Mesendoderm (in vitro differentiated cells): ENCODE results near the gene TCERG1L.
A peak's percentile ranks its signal among the peaks of the same experiment; 100 is the strongest.

Source experiments
- DNase-seq: peaks from one replicate; pipeline ENCODE4 v3.0.0; 2013
- H2AK5ac ChIP-seq: 2 replicates; pipeline ENCODE4 v1.6.1; 2013; ENCODE audit warnings: low read length, inconsistent platforms
- H2BK120ac ChIP-seq: 2 replicates; pipeline ENCODE4 v1.6.1; 2013; ENCODE audit warnings: low read depth, mild to moderate bottlenecking, low read length, moderate library complexity, mixed read lengths
- H2BK15ac ChIP-seq: replicated peaks from 2 replicates; pipeline ENCODE4 v1.6.1; 2013; ENCODE audit warnings: low read depth, mild to moderate bottlenecking, moderate library complexity
- H2BK5ac ChIP-seq: 2 replicates; pipeline ENCODE4 v1.6.1; 2013; ENCODE audit warnings: low read length, inconsistent platforms
- H3K18ac ChIP-seq: 2 replicates; pipeline ENCODE4 v1.6.1; 2013; ENCODE audit warnings: mild to moderate bottlenecking, low read length, mixed read lengths
- H3K23ac ChIP-seq: one replicate; pipeline ENCODE4 v1.6.1; 2013; ENCODE audit warnings: low read length
- H3K27ac ChIP-seq: 2 replicates; pipeline ENCODE4 v1.5.1; 2013; ENCODE audit warnings: low read depth, mild to moderate bottlenecking, inconsistent platforms, low read length, moderate library complexity
- H3K27me3 ChIP-seq: 2 replicates; pipeline ENCODE4 v1.6.1; 2013; ENCODE audit warnings: low read length, control low read depth, mild to moderate bottlenecking, inconsistent platforms; ENCODE audit not compliant: insufficient read depth, poor library complexity
- H3K36me3 ChIP-seq: 2 replicates; pipeline ENCODE4 v1.6.1; 2013; ENCODE audit warnings: low read length, inconsistent platforms; ENCODE audit not compliant: control insufficient read depth, insufficient read depth
- H3K4ac ChIP-seq: one replicate; pipeline ENCODE4 v1.6.1; 2013; ENCODE audit warnings: low read depth, mild to moderate bottlenecking, low read length, moderate library complexity
- H3K4me1 ChIP-seq: 2 replicates; pipeline ENCODE4 v1.6.1; 2013; ENCODE audit warnings: low read depth, low read length, inconsistent platforms; ENCODE audit not compliant: control insufficient read depth
- H3K4me2 ChIP-seq: 2 replicates; pipeline ENCODE4 v1.6.1; 2013; ENCODE audit warnings: low read length
- H3K4me3 ChIP-seq: 2 replicates; pipeline ENCODE4 v1.5.1; 2013; ENCODE audit warnings: mild to moderate bottlenecking, low read length
- H3K56ac ChIP-seq: one replicate; pipeline ENCODE4 v1.6.1; 2013; ENCODE audit warnings: low read length
- H3K79me1 ChIP-seq: 2 replicates; pipeline ENCODE4 v1.6.1; 2013; ENCODE audit warnings: low read length, inconsistent platforms
- H3K79me2 ChIP-seq: 2 replicates; pipeline ENCODE4 v1.6.1; 2013; ENCODE audit warnings: mild to moderate bottlenecking, low read length; ENCODE audit not compliant: control insufficient read depth, insufficient read depth
- H3K9ac ChIP-seq: 2 replicates; pipeline ENCODE4 v1.6.1; 2013; ENCODE audit warnings: low read length, inconsistent platforms
- H4K5ac ChIP-seq: one replicate; pipeline ENCODE4 v1.6.1; 2013; ENCODE audit warnings: low read length
- H4K8ac ChIP-seq: one replicate; pipeline ENCODE4 v1.6.1; 2013; ENCODE audit warnings: low read depth, mild to moderate bottlenecking, control low read depth, low read length, moderate library complexity
- WGBS: extraction: QIAGEN DNeasy Blood & Tissue Kit; methylation state at CpG from one replicate; pipeline ENCODE4 v1.1.7; 2013; ENCODE audit warnings: low lambda C conversion rate, missing lambda C conversion rate; ENCODE audit not compliant: insufficient coverage; ENCODE audit errors: extremely low coverage; 5-methylcytosine and 5-hydroxymethylcytosine counted together

The TCERG1L gene

GRCh38 chr10:131245475-131246059 lies 66.0 kb downstream of the TCERG1L start:
- Histone ChIP-seq H3K9ac (no peak overlapping the region), H3K27me3 (no peaks in the 10 kb centered on the region), H3K36me3 (no peaks in the 10 kb centered on the region), H3K79me1 (peaks cover 5% of the 10 kb centered on the region), H3K4me1 (peaks cover 10% of the 10 kb centered on the region), H2BK5ac (no peak overlapping the region), H3K4me2 (no peak overlapping the region), H3K23ac (no peak overlapping the region), H3K56ac (no peak overlapping the region), H2BK15ac (no peak overlapping the region), H3K4me3 (no peak overlapping the region), H3K4ac (no peak overlapping the region), H3K79me2 (peaks cover 2% of the 10 kb centered on the region), H3K27ac (no peak overlapping the region), H2AK5ac (no peak overlapping the region), H4K8ac (no peak overlapping the region), H3K18ac (no peak overlapping the region), H2BK120ac (no peak overlapping the region), H4K5ac (no peak overlapping the region)
- DNase-seq: no peak
- no CpG with 5 or more reads among the region's 22 CpGs for WGBS

GRCh38 chr10:131244836-131245235 lies 66.7 kb downstream of the TCERG1L start:
- no peaks in the 10 kb centered on the region for H3K27me3 ChIP-seq
- H3K79me1 ChIP-seq: peaks cover 5% of the 10 kb centered on the region
- no peak overlapping the region for H4K8ac ChIP-seq
- no peak overlapping the region for H2AK5ac ChIP-seq
- no peak overlapping the region for H3K27ac ChIP-seq
- DNase-seq: no peak
- no CpG with 5 or more reads among the region's 1 CpG for WGBS
- no peak overlapping the region for H3K4ac ChIP-seq
- no peak overlapping the region for H3K4me3 ChIP-seq
- no peak overlapping the region for H3K9ac ChIP-seq
- H2BK5ac ChIP-seq: no peak overlapping the region
- H2BK120ac ChIP-seq: no peak overlapping the region
- peaks cover 7% of the 10 kb centered on the region for H3K4me1 ChIP-seq
- H3K4me2 ChIP-seq: no peak overlapping the region
- no peaks in the 10 kb centered on the region for H3K36me3 ChIP-seq
- no peak overlapping the region for H4K5ac ChIP-seq
- no peak overlapping the region for H3K23ac ChIP-seq
- H3K18ac ChIP-seq: no peak overlapping the region
- peaks cover 2% of the 10 kb centered on the region for H3K79me2 ChIP-seq
- no peak overlapping the region for H3K56ac ChIP-seq
- H2BK15ac ChIP-seq: no peak overlapping the region

GRCh38 chr10:131243076-131243475 lies 68.4 kb downstream of the TCERG1L start:
- Histone ChIP-seq H3K36me3 (no peaks in the 10 kb centered on the region), H3K56ac (no peak overlapping the region)

GRCh38 chr10:131242007-131242406 lies 69.5 kb downstream of the TCERG1L start:
- H3K4me1 ChIP-seq: peaks cover 2% of the 10 kb centered on the region
- H2BK120ac ChIP-seq: no peak overlapping the region
- no peak overlapping the region for H4K8ac ChIP-seq
- DNase-seq: peak; percentile 67
- no CpG with 5 or more reads among the region's 8 CpGs for WGBS
- no peaks in the 10 kb centered on the region for H3K27me3 ChIP-seq
- H2BK5ac ChIP-seq: no peak overlapping the region
- no peaks in the 10 kb centered on the region for H3K36me3 ChIP-seq
- peaks cover 2% of the 10 kb centered on the region for H3K79me1 ChIP-seq
- H3K4me2 ChIP-seq: no peak overlapping the region
- no peak overlapping the region for H3K27ac ChIP-seq
- H3K56ac ChIP-seq: no peak overlapping the region
- H2BK15ac ChIP-seq: no peak overlapping the region
- no peak overlapping the region for H2AK5ac ChIP-seq
- H3K23ac ChIP-seq: no peak overlapping the region
- H3K4ac ChIP-seq: no peak overlapping the region
- H3K9ac ChIP-seq: no peak overlapping the region
- H3K18ac ChIP-seq: no peak overlapping the region
- H4K5ac ChIP-seq: no peak overlapping the region
- no peak overlapping the region for H3K4me3 ChIP-seq
- peaks cover 2% of the 10 kb centered on the region for H3K79me2 ChIP-seq

More at GRCh38 chr10:131243076-131243475, 68.4 kb downstream of the TCERG1L start:
- Histone ChIP-seq H3K4ac (no peak overlapping the region), H4K8ac (no peak overlapping the region), H3K27me3 (no peaks in the 10 kb centered on the region), H3K4me1 (peaks cover 6% of the 10 kb centered on the region), H3K79me2 (peaks cover 2% of the 10 kb centered on the region), H2AK5ac (no peak overlapping the region), H2BK15ac (no peak overlapping the region), H3K9ac (no peak overlapping the region), H3K27ac (no peak overlapping the region), H3K23ac (no peak overlapping the region), H4K5ac (no peak overlapping the region), H3K79me1 (peaks cover 5% of the 10 kb centered on the region), H3K18ac (no peak overlapping the region), H2BK120ac (no peak overlapping the region), H3K4me3 (no peak overlapping the region), H3K4me2 (no peak overlapping the region), H2BK5ac (no peak overlapping the region)
- WGBS: no CpG with 5 or more reads among the region's 12 CpGs
- DNase-seq: no peak

GRCh38 chr10:131240691-131241090 lies 70.8 kb downstream of the TCERG1L start:
- WGBS: no CpG with 5 or more reads among the region's 16 CpGs
- Histone ChIP-seq H3K9ac (no peak overlapping the region), H2BK5ac (no peak overlapping the region), H3K4me3 (no peak overlapping the region), H3K4ac (no peak overlapping the region), H3K79me2 (peaks cover 2% of the 10 kb centered on the region), H3K18ac (no peak overlapping the region), H3K79me1 (no peaks in the 10 kb centered on the region), H2BK120ac (no peak overlapping the region), H2AK5ac (no peak overlapping the region), H3K27me3 (no peaks in the 10 kb centered on the region), H3K23ac (peak overlapping the region; percentile 45), H4K5ac (no peak overlapping the region), H3K56ac (peak overlapping the region; percentile 15), H3K27ac (no peak overlapping the region), H3K36me3 (no peaks in the 10 kb centered on the region), H4K8ac (no peak overlapping the region), H3K4me1 (no peaks in the 10 kb centered on the region), H3K4me2 (no peak overlapping the region), H2BK15ac (no peak overlapping the region)
- DNase-seq: no peak

GRCh38 chr10:131239926-131240325 lies 71.6 kb downstream of the TCERG1L start:
- Histone ChIP-seq H4K8ac (no peak overlapping the region), H3K4me2 (no peak overlapping the region), H3K23ac (no peak overlapping the region), H2AK5ac (no peak overlapping the region), H3K4me1 (no peaks in the 10 kb centered on the region), H3K4me3 (no peak overlapping the region), H2BK15ac (no peak overlapping the region), H3K18ac (no peak overlapping the region), H3K4ac (no peak overlapping the region), H3K79me1 (no peaks in the 10 kb centered on the region), H2BK120ac (no peak overlapping the region), H4K5ac (no peak overlapping the region), H2BK5ac (no peak overlapping the region), H3K9ac (no peak overlapping the region), H3K27me3 (no peaks in the 10 kb centered on the region), H3K36me3 (no peaks in the 10 kb centered on the region), H3K79me2 (peaks cover 2% of the 10 kb centered on the region), H3K56ac (no peak overlapping the region), H3K27ac (no peak overlapping the region)
- no peak for DNase-seq
- no CpG with 5 or more reads among the region's 7 CpGs for WGBS
